NCI-H146 treated with DMSO at 0.1 percent for 48 hours (cell line): Measurements from ENCODE around the gene MOB3B.

Experiments
- DNase-seq: peaks from one replicate; lab custom pipeline; 2025; ENCODE audit not compliant: unreplicated experiment; lab: John Stamatoyannopoulos, UW

Gene MOB3B

DNA sequence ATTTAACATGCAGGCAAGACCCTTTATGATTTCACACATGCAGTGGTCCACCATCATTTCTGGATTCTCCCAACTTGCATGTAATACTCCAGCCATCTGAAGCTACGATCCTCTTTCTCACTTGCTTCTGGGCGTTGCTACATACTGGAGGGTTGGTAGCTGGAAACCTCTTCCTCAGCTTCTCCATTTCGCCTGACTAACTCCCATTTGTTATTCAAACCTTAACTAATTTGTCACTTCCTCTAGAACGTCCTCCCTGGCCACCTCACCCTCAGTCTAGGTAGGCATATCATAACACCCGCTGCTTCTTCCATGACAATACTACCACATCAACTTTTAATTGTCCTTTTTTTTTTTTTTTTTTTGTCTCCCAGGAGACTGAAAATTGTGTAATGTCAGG, 160.0 kb downstream of the MOB3B start:
- DNase-seq = no peak

DNA sequence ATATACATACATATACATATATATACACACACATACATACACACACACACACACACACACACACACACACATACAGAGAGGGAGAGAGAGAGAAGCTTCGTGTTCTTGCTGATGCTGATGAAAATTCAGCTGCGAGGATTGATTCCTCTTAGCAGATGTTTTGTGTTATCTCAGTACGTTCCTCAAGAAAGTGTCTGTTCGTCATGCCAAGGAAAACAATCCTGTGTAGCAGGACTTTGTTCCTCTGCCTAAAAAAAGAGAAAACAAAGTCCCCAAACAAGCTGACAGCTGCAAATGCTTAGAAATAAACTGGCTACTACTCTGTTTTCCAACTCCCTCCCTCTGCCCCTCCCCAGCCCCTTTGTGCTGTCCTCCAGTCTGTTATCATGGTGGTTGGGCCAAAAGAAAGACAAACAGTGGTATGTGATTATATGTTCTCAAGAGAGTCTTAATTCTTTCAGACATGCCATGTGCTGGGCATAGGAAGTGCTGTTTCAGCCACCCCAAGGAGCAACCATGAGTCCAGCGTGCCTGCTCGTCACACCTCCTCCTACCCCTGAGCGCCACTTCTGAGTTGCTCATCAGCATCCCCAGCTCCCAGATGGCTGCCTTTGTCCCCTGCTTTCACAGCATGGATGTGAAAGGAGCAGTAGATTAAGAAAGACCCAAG, 161.2 kb downstream of the MOB3B start:
- no peak for DNase-seq

DNA sequence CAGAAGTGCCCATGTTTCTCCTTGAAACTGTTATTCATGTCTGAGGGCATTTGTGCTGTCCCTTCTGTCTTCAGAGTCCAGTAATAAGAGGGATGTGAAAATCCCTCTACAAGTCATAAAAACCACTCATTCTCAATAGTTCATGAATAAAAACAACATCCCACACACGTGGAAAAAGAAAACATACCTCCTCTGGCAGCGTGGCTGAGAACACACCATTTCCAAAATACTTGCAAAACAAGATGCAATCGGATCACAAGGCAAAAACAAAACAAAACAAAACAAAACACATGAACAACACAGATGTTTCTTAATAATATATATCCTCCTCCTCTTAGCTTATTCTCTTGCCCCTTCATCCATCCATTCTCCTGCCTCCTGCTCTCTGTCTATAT, 161.7 kb downstream of the MOB3B start:
- DNase-seq = no peak

- DNase-seq = no peak
Observed at GRCh38 chr9:27367175-27367798, 162.3 kb downstream of the MOB3B start.

GRCh38 chr9:27365707-27366376, 163.8 kb downstream of the MOB3B start:
- no peak for DNase-seq

GRCh38 chr9:27362447-27363210, 167.0 kb downstream of the MOB3B start:
- DNase-seq = peak; percentile 12

GRCh38 chr9:27361492-27361891, 168.1 kb downstream of the MOB3B start:
- DNase-seq = no peak

GRCh38 chr9:27359763-27360162, 169.9 kb downstream of the MOB3B start:
- no peak for DNase-seq

DNA sequence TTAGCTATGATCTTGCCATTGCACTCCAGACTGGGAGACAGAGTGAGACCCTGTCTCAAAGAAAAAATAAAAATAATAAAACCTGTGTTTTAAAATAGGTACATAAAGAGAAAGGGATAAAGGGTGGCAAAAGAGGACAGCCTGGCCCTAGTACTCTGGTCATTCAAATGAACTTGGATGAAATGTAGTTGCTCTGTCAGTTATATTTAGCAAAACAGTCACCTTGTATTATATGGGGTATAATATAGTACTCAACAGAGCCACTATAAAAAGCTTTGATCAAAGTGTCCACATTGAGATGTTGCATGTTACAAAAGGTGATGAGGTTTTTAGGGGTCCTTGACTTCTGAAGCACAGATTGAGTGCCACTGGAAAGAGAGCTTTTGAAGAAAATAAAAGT, 171.6 kb downstream of the MOB3B start:
- DNase-seq = no peak

- DNase-seq = no peak
Observed at GRCh38 chr9:27356446-27356845, 173.2 kb downstream of the MOB3B start.

DNA sequence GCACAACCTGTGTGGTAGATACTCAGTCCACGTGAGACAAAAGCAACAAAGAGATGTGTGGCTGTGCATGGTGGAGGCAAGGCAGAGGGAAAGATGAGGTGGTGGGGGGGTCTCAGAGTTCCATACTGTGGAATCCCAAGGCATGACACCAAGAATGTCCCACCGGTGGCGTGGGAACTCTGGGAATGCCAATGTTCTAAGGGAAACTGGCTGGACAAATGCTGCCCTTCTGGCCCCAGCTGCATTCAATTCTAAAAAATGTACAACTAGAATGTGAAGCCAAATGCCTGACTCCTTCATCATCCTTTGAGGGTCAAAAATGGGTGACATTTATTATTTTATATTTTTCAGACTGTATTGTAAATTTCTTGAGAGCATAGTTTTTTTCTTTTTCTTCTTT, 174.4 kb downstream of the MOB3B start:
- DNase-seq = no peak

GRCh38 chr9:27353474-27354229, 176.0 kb downstream of the MOB3B start:
- peak; percentile 93 for DNase-seq

GRCh38 chr9:27353166-27353473, 176.5 kb downstream of the MOB3B start:
- no peak for DNase-seq

DNA sequence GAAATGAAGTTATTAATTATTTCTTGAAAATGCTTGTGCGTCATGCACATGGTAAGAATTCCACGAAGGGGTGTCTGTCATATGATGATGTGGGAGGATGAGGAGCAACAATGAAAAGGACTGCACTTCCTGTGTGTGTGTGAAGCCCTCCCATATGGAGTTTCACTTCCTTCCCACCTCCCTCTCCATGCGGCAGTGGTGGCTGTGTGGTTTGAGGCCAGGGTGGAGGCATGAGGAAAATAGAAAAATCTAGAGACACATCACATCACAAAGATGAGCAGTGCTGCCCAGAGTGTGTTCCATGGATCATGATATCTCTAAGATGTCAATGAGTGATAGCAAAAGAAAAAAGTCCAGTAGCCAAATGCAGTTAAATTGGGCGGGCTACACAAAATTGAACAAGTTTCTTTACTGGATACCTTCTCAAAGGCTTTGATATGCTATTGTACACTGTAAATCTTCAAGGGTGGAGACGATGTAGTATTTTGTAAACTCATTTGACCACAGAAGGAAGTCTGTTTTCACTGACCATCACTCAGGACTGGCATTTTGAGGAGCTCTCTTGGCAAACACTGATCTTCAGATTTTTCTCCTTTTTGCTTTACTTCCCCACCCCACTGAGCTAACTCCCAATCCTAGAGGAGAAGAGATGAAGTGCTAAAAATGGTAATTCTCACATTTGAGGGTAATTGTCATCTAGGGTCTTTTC, 177.0 kb downstream of the MOB3B start:
- no peak for DNase-seq

- DNase-seq = peak; percentile 11
Observed at GRCh38 chr9:27351438-27351837, 178.2 kb downstream of the MOB3B start.

DNA sequence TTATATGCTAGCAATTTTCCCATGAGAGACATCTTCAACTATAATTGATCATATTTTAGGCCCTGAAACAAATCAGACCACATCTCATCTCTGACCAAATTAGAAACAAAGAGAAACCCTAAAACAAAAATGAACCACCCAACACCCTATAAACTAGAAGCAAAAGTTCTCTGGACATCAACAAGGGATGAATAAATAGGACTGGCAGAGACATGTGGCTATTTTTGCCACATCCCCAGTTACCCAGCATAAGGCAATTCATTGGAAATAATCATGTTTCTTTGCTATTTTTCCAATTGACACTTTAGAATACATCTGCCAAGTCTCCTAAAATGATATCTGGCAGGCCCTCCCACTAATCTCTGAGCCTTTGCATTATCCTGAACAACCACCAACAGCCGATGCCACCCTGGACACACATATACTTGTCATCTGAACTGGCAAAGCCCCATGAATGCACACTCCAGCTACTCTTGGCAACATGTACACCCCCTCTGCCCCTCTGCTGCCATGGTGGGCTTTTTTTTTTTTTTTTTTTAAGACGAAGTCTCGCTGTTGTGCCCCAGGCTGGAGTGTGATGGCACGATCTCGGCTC, 179.1 kb downstream of the MOB3B start:
- no peak for DNase-seq

- DNase-seq = no peak
Observed at GRCh38 chr9:27349698-27350080, 179.9 kb downstream of the MOB3B start.

DNA sequence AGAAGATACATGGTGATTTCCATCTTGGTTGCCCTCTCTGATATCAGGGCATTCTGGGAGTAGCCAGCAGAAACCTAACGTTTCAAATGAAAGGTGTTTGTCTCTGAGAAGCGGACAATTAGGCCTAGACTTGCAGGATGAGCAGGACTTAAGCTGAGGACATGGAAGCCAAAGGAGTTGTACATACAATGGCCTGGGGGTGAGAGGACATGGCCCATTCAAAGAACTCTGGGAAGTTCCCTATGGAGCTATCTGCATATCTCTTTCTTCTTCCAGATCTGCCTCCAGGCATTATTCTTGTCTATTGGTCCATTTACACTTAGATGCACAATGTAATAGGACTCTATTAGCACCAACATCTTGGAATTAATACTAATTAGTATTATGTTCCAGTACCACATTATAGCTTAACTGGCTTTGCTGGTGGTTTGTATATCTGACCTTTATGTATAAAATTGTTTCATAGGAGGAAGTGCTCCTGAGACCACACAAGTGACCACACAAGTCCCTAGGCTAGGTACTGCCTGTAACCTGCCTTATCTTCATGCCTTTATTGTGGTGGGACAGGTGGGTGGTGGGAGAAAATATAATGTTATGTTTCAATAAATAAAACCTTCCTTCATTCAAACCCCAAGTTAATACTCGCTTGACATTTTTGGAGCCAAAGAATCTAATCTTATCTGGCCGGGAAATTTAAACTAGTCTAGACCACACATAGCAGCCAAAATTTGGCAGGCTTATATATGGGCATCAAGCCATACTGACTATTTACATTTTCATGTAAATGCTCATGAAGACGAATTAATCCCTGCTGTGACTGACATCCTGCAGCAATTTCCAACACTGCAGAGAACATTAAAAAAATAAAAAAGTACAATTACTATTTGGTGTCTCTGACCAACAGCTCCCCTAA, 180.6 kb downstream of the MOB3B start:
- DNase-seq = peak; percentile 29

DNA sequence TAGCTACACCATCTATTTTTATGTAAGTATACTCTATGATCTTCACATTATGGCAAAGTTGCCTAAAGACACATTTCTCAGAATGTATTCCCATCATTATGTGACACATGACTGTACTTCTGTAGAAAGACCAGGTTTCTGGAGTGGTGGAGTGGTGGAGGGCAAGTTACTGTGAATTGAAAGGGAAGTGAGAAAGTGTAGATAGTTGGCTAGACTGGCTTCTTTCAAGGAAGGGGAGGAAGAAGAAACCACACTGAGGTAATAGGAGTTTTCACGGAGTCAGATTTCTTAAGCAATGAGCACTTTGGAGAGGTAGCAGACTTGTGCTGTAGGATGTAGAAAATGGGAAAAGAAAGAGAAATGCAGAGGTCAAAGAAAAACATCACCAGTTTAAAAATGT, 181.7 kb downstream of the MOB3B start:
- DNase-seq = no peak
